Panc1 (cell line): ENCODE measurements around the gene SLC7A5.
A peak's percentile ranks its signal among the peaks of the same experiment; 100 is the strongest.

ENCODE experiments used
- POLR2AphosphoS5 ChIP-seq: IDR thresholded peaks from 2 replicates; pipeline ENCODE4 v1.6.1; 2012; ENCODE audit warnings: mild to moderate bottlenecking, low read depth, low read length, moderate library complexity
- SIN3A ChIP-seq: IDR thresholded peaks from 2 replicates; pipeline ENCODE4 v1.6.1; 2012; ENCODE audit warnings: low read depth, mild to moderate bottlenecking, low read length, moderate library complexity, borderline replicate concordance; ENCODE audit not compliant: insufficient read depth
- TCF7L2 ChIP-seq: IDR thresholded peaks from 2 replicates; pipeline ENCODE4 v1.6.1; 2011; ENCODE audit warnings: mild to moderate bottlenecking, low read depth, low read length, inconsistent platforms
- TF ChIP-seq, protein P1 (sequence below): fragments of 450-650 bp; IDR thresholded peaks from 2 replicates; pipeline ENCODE4 v1.5.1; 2017; ENCODE audit warnings: mild to moderate bottlenecking
- TF ChIP-seq, protein P2 (sequence below), 2 experiments: IDR thresholded peaks; 2 replicates each; pipeline ENCODE4 v1.6.1; 2011 to 2012; ENCODE audit warnings: low read depth in 2 of 2, control low read depth in 1 of 2, low read length in 1 of 2, mild to moderate bottlenecking in 1 of 2, moderate library complexity in 1 of 2; ENCODE audit not compliant: insufficient read depth in 1 of 2

DNA sequence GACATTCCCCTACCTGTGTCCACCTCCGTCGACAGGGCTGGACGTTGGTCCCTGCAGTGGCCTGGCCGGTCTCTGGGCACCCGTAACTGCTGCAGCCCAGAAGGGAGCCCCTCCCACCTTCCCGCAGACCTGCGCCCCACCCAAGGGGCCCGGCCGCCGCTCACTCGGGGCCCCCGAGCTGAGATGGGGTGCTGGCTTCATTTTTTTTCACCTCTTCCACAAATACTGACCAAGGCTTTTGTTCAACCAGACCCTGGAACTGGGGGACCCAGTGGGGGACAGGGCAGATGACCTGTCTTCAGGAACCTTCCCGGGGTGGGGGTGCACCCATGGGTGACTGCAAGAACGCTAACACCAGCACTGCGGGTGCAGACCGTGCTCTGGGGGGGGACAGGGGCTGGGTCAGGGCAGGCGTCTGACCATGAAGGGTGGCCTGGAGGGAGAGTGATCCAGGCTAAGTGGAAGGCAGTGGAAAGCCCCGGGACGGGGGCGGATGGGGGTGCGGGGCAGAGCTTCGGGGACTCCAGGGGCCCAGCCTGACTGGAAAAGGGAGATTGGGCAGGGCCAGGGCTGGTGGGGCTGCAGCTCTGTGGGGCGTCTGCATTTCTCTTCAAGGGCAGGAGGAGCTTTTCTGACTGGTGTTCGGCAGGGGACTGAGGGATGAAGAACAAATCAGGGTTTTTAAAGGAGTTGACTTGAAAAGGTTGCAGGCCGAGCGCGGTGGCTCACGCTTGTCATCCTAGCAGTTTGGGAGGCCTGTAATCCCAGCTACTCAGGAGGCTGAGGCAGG is 42.3 kb downstream of the SLC7A5 start:
- TF ChIP-seq POLR2AphosphoS5 (peak; percentile 58; the same call in 1 of the 2 replicates), SIN3A (no peak), TCF7L2 (no peak)
- TF ChIP-seq, protein P1, sequence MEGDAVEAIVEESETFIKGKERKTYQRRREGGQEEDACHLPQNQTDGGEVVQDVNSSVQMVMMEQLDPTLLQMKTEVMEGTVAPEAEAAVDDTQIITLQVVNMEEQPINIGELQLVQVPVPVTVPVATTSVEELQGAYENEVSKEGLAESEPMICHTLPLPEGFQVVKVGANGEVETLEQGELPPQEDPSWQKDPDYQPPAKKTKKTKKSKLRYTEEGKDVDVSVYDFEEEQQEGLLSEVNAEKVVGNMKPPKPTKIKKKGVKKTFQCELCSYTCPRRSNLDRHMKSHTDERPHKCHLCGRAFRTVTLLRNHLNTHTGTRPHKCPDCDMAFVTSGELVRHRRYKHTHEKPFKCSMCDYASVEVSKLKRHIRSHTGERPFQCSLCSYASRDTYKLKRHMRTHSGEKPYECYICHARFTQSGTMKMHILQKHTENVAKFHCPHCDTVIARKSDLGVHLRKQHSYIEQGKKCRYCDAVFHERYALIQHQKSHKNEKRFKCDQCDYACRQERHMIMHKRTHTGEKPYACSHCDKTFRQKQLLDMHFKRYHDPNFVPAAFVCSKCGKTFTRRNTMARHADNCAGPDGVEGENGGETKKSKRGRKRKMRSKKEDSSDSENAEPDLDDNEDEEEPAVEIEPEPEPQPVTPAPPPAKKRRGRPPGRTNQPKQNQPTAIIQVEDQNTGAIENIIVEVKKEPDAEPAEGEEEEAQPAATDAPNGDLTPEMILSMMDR, result no peak
- TF ChIP-seq, protein P2, sequence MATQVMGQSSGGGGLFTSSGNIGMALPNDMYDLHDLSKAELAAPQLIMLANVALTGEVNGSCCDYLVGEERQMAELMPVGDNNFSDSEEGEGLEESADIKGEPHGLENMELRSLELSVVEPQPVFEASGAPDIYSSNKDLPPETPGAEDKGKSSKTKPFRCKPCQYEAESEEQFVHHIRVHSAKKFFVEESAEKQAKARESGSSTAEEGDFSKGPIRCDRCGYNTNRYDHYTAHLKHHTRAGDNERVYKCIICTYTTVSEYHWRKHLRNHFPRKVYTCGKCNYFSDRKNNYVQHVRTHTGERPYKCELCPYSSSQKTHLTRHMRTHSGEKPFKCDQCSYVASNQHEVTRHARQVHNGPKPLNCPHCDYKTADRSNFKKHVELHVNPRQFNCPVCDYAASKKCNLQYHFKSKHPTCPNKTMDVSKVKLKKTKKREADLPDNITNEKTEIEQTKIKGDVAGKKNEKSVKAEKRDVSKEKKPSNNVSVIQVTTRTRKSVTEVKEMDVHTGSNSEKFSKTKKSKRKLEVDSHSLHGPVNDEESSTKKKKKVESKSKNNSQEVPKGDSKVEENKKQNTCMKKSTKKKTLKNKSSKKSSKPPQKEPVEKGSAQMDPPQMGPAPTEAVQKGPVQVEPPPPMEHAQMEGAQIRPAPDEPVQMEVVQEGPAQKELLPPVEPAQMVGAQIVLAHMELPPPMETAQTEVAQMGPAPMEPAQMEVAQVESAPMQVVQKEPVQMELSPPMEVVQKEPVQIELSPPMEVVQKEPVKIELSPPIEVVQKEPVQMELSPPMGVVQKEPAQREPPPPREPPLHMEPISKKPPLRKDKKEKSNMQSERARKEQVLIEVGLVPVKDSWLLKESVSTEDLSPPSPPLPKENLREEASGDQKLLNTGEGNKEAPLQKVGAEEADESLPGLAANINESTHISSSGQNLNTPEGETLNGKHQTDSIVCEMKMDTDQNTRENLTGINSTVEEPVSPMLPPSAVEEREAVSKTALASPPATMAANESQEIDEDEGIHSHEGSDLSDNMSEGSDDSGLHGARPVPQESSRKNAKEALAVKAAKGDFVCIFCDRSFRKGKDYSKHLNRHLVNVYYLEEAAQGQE (IDR thresholded peaks at IDR 0.05; ENCODE audit: insufficient read depth in 1 of 2, low read depth in 2 of 2, low read length in 1 of 2), result no peak
